GM19463 (cell line): ENCODE data around the gene SIGLEC7.

Experiments used
- ATAC-seq: cut with Tn5 transposase; IDR thresholded peaks from one replicate; pipeline ENCODE4 v1.9.1; 2021; ENCODE audit warnings: mild to moderate bottlenecking, moderate library complexity; ENCODE audit not compliant: unreplicated experiment

Gene SIGLEC7

GRCh38 chr19:51116736-51117286 lies 25.3 kb upstream of the SIGLEC7 start:
- ATAC-seq: no peak

GRCh38 chr19:51119101-51119500 lies 23.0 kb upstream of the SIGLEC7 start:
- ATAC-seq: no peak

- no peak for ATAC-seq
Observed at GRCh38 chr19:51119611-51120010, 22.5 kb upstream of the SIGLEC7 start.

DNA sequence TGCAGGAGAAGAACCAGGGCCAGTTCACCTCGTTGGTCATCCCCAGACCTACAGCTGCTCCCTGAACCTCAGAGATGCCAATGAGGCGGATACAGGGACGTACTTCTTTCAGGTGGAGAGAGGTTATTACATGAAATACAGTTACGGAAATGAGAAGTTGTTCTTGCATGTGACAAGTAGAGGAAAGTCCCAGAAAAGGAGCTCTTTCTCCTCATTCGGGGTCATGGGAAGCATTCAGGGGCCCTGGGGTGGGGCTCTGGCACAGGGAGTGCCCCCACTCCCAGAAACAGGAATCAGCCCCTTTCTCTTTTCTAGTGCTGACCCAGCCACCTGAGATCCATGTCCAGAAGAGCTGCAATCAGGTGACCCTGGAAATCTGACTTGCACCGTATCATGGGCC lies 21.9 kb upstream of the SIGLEC7 start:
- ATAC-seq: no peak

- no peak for ATAC-seq
Observed at GRCh38 chr19:51121257-51121656, 20.8 kb upstream of the SIGLEC7 start.

DNA sequence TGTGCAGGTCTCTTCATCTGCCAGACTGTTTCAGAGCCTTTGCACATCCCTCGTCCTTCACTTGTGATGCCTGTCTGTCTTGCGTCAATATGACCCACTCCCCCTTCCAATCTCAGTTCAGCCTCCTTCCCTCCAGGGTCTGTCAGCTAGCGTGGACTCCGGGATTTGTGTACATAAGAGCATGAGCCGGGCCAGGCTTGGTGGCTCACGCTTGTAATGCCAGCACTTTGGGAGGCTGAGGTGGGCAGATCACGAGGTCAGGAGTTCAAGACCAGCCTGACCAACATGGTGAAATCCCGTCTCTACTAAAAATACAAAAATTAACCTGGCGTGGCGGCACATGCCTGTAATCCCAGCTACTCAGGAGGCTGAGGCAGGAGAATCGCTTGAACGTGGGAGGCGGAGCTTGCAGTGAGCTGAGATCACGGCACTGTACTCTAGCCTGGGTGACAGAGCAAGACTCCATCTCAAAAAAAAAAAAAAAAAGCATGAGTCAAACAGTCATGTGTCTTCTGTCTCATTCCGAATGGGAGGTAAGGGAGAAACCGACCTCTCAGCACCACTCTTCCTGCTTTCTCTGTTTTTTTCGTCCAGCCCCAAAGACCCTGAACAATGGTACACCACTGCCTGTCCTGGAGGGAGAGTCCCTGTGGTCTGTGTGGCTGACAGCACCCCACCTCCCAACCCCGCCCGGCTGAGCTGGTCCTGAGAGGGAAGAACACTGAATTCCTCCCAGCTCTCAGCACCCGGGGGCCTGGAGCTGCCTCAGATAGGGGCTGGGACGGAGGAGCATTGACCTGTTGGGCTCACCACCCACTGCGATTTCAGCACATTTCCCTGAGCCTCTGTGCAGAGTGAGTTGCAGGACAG lies 19.8 kb upstream of the SIGLEC7 start:
- ATAC-seq: no peak

DNA sequence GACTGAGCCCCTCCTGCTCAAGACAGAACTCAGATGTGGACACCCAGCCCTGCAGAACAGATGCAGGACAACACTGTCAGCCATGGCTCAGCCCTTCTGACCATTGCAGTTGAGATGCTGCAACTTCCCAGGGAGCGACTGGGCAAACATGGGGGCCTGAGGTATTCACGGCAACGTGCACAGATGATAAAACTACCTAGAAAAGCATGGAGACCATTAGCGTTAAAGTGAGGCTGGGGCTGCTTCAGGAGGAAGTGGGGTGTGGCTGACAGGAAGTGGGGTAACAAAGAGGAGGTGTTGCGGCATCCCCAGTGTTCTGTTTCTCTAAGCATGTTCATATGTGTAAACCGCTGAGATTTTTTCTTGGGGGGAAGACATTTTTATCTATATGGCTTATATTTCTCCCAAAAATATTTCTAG lies 18.7 kb upstream of the SIGLEC7 start:
- no peak for ATAC-seq

- no peak for ATAC-seq
Observed at GRCh38 chr19:51123802-51124201, 18.3 kb upstream of the SIGLEC7 start.

- no peak for ATAC-seq
Observed at GRCh38 chr19:51124216-51124615, 17.9 kb upstream of the SIGLEC7 start.

- ATAC-seq: no peak
Observed at GRCh38 chr19:51124729-51125128, 17.4 kb upstream of the SIGLEC7 start, which contains the start of gene SIGLEC9. TSS of gene SIGLEC9 (plus strand) at chr19:51124906. CDS start at chr19:51124975, 69 bp downstream.

DNA sequence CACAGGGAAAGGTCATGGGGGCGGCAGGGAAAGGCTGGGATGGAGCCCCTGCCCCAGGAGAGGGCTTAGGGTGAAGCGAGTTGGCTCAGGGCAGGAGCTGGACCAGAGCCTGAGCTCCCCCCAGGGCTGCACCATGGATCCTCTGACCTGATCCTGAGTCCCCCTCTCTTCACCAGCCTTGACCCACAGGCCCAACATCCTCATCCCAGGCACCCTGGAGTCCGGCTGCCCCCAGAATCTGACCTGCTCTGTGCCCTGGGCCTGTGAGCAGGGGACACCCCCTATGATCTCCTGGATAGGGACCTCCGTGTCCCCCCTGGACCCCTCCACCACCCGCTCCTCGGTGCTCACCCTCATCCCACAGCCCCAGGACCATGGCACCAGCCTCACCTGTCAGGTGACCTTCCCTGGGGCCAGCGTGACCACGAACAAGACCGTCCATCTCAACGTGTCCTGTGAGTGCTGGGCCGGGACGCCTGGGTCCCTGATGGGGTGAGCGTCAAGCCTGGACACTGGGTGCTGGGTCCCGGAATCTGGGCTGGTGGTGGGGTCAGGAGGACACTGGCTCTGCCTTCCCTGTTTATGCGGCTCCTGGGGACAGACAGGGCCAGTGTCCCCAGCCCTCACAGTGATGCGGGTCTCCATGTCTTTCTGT lies 16.6 kb upstream of the SIGLEC7 start:
- ATAC-seq: no peak

DNA sequence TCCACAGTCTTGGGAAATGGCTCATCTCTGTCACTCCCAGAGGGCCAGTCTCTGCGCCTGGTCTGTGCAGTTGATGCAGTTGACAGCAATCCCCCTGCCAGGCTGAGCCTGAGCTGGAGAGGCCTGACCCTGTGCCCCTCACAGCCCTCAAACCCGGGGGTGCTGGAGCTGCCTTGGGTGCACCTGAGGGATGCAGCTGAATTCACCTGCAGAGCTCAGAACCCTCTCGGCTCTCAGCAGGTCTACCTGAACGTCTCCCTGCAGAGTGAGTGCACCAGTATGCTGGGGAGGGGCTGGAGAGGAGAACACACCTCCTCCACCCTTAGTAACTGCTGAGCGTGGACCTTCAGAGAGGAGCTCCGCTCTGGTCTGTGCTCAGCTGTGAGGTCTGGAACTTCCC lies 15.1 kb upstream of the SIGLEC7 start:
- no peak for ATAC-seq

- no peak for ATAC-seq
Observed at GRCh38 chr19:51127755-51128154, 14.3 kb upstream of the SIGLEC7 start.

GRCh38 chr19:51128227-51128626 lies 13.9 kb upstream of the SIGLEC7 start:
- ATAC-seq: no peak

DNA sequence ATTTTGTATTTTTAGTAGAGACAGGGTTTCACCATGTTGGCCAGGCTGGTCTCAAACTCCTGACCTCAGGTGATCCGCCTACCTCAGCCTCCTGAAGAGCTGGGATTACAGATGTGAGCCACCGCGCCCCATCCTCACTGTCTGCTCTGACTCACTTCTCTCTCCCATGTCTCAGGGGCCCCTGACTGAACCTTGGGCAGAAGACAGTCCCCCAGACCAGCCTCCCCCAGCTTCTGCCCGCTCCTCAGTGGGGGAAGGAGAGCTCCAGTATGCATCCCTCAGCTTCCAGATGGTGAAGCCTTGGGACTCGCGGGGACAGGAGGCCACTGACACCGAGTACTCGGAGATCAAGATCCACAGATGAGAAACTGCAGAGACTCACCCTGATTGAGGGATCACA lies 12.4 kb upstream of the SIGLEC7 start:
- no peak for ATAC-seq

- ATAC-seq: no peak
Observed at GRCh38 chr19:51131780-51132680, 10.1 kb upstream of the SIGLEC7 start.

- no peak for ATAC-seq
Observed at GRCh38 chr19:51135004-51135403, 7.1 kb upstream of the SIGLEC7 start.

DNA sequence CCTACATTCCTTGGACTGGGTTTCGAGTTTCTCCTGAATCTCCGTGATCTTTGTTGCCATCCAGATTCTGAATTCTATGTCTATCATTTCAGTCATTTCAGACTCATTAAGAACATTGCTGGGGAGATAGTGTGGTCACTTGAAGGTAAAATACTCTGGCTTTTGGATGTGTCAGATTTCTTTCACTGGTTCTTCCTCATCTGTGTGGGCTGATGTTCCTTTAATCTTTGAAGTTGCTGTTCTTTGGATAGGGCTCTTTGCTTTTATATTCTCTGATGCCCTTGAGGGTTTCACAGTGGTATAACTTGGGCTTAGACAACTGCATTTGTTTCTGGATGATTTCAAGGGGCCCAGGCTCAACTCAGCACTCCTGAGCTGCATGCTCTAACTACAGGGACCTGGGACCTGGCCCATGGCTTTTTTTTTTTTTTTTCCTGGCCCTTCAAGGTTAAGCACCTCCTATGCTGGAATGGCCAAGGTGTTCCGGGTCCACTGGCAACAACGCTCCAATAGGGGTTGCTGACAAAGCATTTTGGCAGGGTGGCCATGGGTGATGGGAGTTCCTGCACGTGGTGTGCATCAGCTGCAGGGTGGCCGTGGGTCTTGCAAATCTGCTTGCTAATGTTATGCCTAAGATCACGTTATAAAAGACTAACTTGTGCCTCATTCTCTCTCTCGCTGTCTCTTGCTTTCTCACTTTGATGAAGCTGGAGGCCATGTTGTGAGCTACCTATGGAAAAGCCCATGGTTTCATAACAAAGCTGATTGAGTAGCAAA lies 5.9 kb upstream of the SIGLEC7 start:
- no peak for ATAC-seq

- no peak for ATAC-seq
Observed at GRCh38 chr19:51136851-51137551, 5.1 kb upstream of the SIGLEC7 start.
